Activated T-helper 2 cell treated with anti-CD3 and anti-CD28 coated beads, Interferon-gamma antibody, Interleukin-2, Interleukin-4, amounts not matched to agents 10 μg/mL and 5 μg/mL and 100 μg/mL, durations not matched to agents 14 hours and 24 hours and 36 hours (primary cell): ENCODE measurements around the gene COL20A1. TPM values are rescaled to one million over a fixed set of nuclear protein-coding genes. Genes with fewer than 3 reads are reported as not detected.
A peak's percentile ranks its signal among the peaks of the same experiment; 100 is the strongest.

ENCODE experiments used
- DNase-seq: peaks from one replicate; pipeline ENCODE4 v3.0.0; 2021; ENCODE audit warnings: low spot score
- H3K27ac Mint-ChIP-seq: one replicate; pipeline ENCODE4 v1.8.0; 2021; ENCODE audit warnings: mixed read lengths
- H3K27me3 Mint-ChIP-seq: one replicate; pipeline ENCODE4 v1.8.0; 2021; ENCODE audit warnings: low read depth, mixed read lengths
- H3K36me3 Mint-ChIP-seq: one replicate; pipeline ENCODE4 v1.8.0; 2021; ENCODE audit warnings: low read depth, mixed read lengths
- H3K4me1 Mint-ChIP-seq: one replicate; pipeline ENCODE4 v1.8.0; 2021; ENCODE audit warnings: low read depth, mixed read lengths
- H3K4me3 Mint-ChIP-seq: one replicate; pipeline ENCODE4 v1.8.0; 2021; ENCODE audit warnings: low read depth, mild to moderate bottlenecking, moderate library complexity, mixed read lengths
- H3K9me3 Mint-ChIP-seq: one replicate; pipeline ENCODE4 v1.8.0; 2021; ENCODE audit warnings: mixed read lengths
- intact Hi-C: fragments of 100-400 bp; cut with micrococcal nuclease; formaldehyde crosslinking; loops from one replicate; pipeline ENCODE4 v1.15.1; 2023
- total RNA-seq: library from RNA; stranded (reverse); gene quantifications from 2 replicates; pipeline ENCODE4 v1.2.3, GENCODE V29; 2022

COL20A1 gene
- total RNA-seq, 1 donor from 2014 or later = not detected

DNA sequence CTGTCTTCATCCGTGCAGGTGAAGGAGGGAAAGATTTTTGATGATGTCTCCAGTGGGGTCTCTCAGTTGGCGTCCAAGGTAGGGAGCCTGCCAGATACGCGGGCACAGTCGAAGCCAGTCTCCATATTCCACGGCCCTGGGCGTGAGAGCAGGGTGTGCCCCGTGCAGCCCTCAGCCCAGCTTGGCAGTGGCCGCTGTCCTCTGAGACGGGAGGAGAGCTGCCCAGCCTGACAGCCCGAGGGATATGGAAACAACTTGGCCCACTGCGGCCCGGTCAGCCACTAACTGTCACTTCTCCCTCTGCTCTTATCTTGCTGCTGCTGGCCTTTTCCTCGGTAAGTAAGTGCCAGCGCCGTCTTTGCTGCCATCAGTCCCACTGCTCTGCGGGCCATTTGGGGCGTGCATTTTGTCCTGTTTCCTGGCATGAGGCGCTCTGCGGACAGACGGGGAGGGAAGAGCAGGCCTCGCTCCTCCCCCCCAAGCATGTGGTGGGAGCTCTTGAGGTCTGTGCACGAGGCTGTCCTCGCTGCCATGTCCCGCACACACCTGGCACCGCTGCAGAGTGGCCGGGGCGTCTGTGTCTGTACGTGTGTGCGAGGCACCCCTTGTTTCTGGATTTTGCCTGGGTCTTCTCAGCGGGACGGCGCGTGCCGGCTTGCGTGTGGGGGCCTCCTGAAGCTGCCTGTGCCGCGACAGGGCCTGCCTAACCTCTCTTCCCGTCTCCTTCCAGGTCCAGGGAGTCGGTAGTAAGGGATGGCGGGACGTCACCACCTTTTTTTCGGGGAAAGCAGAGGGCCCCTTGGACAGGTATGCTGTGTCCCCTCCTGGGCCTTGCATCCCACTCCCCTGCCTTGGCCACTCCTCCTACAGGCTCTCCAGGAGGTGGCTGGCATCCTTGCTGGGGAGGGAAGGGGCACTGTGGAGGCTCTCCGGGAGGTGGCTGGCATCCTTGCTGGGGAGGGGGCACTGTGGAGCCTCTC lies 7.1 kb upstream of the COL20A1 start:
- Mint-ChIP-seq H3K9me3 (no peaks in the 10 kb centered on the region), H3K27ac (no peak overlapping the region), H3K4me3 (no peak overlapping the region), H3K27me3 (no peaks in the 10 kb centered on the region), H3K4me1 (peaks cover 2% of the 10 kb centered on the region), H3K36me3 (peaks cover 8% of the 10 kb centered on the region)
- DNase-seq = no peak
- intact Hi-C loops = no loop called here

DNA sequence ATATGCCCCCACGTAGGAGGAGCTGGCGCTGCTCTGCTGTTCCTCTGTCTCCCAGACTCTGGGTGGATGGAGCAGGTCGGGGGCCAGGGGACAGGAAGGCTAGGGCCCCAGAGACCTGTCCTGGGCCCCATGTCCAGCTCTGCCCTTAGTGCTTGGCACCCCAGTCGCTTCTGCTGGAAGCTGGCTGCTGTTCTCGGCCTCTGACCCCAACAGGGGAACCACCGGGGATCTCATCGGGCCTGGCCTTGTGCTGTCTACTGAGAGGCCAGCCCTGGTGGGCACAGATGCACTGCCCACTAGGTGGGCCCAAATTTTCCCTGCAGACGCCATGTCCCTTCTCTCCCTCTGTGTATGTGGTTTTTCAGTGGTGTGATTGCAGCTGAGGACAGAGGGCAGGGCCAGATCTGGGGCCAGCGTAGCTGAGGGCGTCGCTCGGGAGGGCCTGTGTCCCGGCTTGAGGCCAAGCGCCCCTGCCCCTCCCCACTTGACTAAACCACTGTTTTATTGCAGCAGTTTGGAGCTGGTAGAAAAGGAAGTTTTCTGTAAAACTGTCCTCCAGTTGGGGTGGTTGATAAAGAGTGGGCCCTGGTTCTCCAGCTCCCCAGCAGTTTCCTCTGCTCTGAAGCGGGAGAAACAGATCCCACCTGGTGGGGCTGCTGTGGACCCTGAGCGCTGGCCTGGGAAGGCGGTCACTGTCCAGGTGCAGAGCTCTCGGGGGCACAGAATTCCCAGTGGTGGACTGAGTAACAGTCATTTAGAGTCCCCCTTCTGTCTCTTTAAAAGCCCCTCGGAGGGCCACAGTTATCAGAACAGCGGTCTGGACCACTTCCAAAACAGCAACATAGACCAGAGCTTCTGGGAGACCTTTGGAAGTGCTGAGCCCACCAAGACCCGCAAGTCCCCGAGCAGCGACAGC lies 5.9 kb upstream of the COL20A1 start:
- DNase-seq = no peak
- Mint-ChIP-seq H3K36me3 (peaks cover 8% of the 10 kb centered on the region), H3K4me1 (peaks cover 2% of the 10 kb centered on the region), H3K27ac (no peak overlapping the region), H3K4me3 (no peak overlapping the region), H3K9me3 (no peaks in the 10 kb centered on the region), H3K27me3 (no peaks in the 10 kb centered on the region)
- intact Hi-C loops = no loop called here

DNA sequence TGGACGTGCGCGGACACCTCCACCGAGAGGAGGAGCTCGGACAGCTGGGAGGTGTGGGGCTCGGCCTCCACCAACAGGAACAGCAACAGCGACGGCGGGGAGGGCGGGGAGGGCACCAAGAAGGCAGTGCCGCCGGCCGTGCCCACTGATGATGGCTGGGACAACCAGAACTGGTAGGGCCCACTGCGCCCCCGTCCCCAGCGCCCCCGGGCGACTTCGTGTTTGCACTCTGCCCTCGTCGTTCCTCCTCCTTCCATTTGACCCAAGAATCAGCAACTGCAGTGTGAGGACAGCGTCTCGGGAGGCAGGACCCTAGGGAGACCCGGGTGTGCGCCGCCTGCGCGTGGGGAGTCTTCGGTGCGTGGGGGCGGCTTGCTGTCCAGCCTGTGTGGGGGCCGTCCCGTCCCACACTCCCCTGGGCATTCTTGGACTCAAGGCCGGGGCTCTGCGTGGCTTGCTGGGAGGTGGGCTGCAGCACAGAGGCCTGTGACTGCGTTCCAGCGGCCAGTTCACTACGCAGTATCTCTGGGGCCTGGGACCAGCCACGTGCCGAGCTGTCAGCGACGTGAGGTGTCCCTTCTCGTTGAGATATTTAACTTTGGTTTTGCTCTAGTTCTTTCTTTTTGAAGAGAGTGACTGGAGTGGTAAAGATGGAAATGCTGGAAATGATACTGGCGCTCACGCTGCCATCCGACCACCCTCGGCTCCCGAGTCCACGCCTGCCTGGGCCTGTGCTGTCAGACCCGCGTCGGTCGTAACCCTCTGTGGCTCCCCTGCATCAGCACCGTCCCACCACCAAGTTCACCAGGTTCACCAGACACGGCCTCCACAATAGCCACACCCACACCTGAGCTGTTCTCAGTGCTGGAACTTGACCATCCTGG lies 5.0 kb upstream of the COL20A1 start:
- Mint-ChIP-seq H3K27me3 (no peaks in the 10 kb centered on the region), H3K4me3 (no peak overlapping the region), H3K36me3 (peaks cover 8% of the 10 kb centered on the region), H3K4me1 (peaks cover 2% of the 10 kb centered on the region), H3K27ac (no peak overlapping the region), H3K9me3 (no peaks in the 10 kb centered on the region)
- no peak for DNase-seq
- intact Hi-C loops = no loop called here

DNA sequence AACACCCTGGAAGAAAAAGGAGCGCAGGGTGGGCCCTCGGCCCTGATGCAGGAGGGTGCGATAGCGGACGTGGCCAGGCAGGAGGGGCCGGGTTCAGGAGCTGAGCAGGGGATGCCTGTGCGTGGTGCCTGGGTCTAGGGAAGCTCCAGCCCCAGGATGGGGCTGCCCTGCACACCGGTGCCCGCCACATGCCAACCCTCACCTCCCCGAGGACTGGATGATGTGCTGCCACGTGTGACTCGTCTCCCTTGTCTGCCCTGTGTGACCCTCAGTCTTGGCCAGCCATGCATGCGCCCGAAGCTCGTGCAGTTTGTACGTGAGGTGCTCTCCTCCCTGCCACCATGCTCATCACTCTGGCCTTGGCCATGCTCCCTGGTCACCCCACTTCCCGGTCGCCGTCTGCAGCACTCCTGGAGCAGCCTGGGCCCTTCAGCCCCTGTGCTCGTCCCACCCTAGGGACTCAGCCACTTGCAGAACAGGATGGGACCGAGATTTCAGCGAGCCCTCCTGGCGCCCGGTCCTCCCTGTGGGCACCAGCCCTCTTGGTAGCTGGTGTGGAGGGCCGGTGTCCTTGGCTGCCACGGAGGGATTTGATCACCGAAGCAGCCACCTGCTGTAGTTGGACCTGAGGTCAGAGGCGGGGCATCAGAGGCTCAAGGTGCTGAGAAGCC lies 4.3 kb upstream of the COL20A1 start:
- Mint-ChIP-seq H3K4me1 (peaks cover 1% of the 10 kb centered on the region), H3K36me3 (peaks cover 8% of the 10 kb centered on the region), H3K27me3 (no peaks in the 10 kb centered on the region), H3K27ac (no peak overlapping the region), H3K9me3 (no peaks in the 10 kb centered on the region), H3K4me3 (no peak overlapping the region)
- no peak for DNase-seq
- intact Hi-C loops = no loop called here

DNA sequence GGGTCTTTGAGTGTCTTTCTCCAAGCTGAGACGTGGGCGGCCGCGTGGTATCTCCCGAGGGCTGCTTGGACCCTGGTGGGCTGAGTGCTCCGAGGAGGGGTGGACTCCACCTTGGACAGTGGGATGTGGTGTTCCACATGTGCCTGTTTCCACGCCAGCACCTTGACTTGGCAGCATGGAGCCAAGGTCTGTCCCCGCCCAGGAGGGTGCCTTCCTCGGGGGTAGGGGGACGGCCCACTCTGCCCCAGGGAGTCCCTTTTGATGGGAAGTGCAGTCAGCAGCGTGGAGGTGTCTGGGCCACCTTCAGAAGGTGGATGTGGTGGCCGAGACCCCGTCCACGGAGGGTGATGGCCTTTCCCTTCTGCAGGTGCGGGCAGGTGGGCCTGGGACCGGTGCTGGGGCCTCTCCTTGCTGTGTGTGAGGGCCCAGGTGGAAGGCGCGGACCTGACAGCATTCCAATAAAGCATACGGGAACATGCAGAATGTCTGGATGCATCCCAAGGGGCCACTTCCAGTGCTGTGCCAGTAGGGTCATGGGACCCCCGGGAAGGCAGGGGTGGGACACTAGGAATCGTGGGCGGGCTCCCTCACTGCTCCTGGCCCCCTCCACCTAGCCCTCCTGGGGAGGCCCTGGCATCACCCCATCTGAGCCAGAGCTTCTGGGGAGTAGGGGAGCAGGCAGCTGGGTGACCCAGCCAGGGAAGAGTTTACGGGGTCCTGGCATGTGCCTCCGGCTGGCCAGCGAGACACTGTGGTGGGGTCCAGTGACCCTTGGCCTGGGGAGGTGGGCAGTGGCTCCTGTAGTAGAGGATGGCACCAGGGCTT lies 3.5 kb upstream of the COL20A1 start:
- no peak overlapping the region for H3K27ac Mint-ChIP-seq
- no peaks in the 10 kb centered on the region for H3K9me3 Mint-ChIP-seq
- no peaks in the 10 kb centered on the region for H3K27me3 Mint-ChIP-seq
- H3K36me3 Mint-ChIP-seq = peaks cover 8% of the 10 kb centered on the region
- DNase-seq = no peak
- H3K4me3 Mint-ChIP-seq = no peak overlapping the region
- no peaks in the 10 kb centered on the region for H3K4me1 Mint-ChIP-seq
- intact Hi-C loops = loop anchor here (2.0 kb wide), 1 partner anchor 67 kb away; no protein-coding TSS in a partner anchor

DNA sequence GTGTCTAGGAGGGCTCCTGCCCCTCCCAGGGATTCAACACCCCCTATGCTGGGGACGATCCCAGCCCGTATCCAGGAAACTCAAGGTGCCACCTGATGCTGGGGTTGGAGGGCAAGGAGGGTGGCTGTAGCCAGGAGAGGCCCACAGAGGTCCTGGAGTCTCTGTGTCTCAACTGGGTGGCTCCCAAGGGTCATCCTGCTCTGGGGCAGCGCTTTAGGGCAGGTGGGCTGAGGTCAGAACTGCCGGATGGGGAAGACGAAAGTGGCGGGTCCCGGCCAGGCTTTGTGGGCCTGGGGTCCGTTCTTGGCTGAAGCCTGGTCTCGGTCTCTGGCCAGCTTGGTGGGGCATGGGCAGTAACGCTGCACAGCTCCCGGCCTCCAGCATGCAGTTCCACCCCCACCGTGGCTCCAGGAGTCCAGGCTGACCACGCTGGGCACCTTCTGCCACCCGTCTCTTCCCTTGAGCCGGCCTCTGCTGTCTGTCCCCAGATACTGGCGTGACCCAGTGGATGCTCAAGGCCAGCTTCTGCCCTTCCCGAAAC lies 2.8 kb upstream of the COL20A1 start:
- DNase-seq = no peak
- Mint-ChIP-seq H3K36me3 (peaks cover 8% of the 10 kb centered on the region), H3K27ac (no peak overlapping the region), H3K4me1 (no peaks in the 10 kb centered on the region), H3K4me3 (no peak overlapping the region), H3K9me3 (no peaks in the 10 kb centered on the region), H3K27me3 (peaks cover 3% of the 10 kb centered on the region)
- intact Hi-C loops = loop anchor here (2.0 kb wide), 1 partner anchor 67 kb away; no protein-coding TSS in a partner anchor

- DNase-seq = peak; percentile 34
- intact Hi-C loops = loop anchor here (2.0 kb wide), 1 partner anchor 68 kb away; no protein-coding TSS in a partner anchor
- no peak overlapping the region for H3K27ac Mint-ChIP-seq
- no peaks in the 10 kb centered on the region for H3K9me3 Mint-ChIP-seq
- no peaks in the 10 kb centered on the region for H3K4me1 Mint-ChIP-seq
- no peak overlapping the region for H3K4me3 Mint-ChIP-seq
- H3K27me3 Mint-ChIP-seq = peaks cover 5% of the 10 kb centered on the region
- peaks cover 8% of the 10 kb centered on the region for H3K36me3 Mint-ChIP-seq
Measured at GRCh38 chr20:63290677-63291472, 2.1 kb upstream of the COL20A1 start.

GRCh38 chr20:63291811-63292210 lies 1.2 kb upstream of the COL20A1 start:
- H3K27ac Mint-ChIP-seq = no peak overlapping the region
- H3K36me3 Mint-ChIP-seq = peaks cover 8% of the 10 kb centered on the region
- no peak for DNase-seq
- no peak overlapping the region for H3K4me3 Mint-ChIP-seq
- H3K9me3 Mint-ChIP-seq = no peaks in the 10 kb centered on the region
- H3K4me1 Mint-ChIP-seq = no peaks in the 10 kb centered on the region
- intact Hi-C loops = loop anchor here (2.0 kb wide), 1 partner anchor 69 kb away; no protein-coding TSS in a partner anchor
- H3K27me3 Mint-ChIP-seq = peaks cover 6% of the 10 kb centered on the region

DNA sequence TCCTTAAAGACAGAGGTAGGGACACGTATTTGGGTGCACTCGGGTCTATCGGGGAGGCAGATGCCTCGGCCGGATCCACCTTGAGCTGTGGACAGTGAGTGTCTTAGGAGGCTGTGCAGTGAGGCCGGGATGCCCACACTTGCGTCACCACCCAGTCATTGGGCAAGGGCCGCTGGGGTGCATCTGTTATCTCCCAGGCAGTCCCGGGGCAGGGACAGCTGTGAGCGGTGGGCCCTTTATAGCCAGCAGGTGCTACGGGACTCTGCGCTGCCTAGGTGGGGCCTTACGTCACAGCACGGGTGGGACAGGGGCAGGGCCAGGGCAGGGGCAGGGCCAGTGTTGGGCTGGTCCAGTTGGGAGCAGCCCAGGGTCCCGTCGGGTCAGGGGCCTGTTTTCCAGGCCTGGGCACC lies 689 bp upstream of the COL20A1 start:
- intact Hi-C loops = no loop called here
- Mint-ChIP-seq H3K36me3 (peaks cover 8% of the 10 kb centered on the region), H3K27me3 (peaks cover 7% of the 10 kb centered on the region), H3K9me3 (no peaks in the 10 kb centered on the region), H3K27ac (no peak overlapping the region), H3K4me1 (no peaks in the 10 kb centered on the region), H3K4me3 (no peak overlapping the region)
- DNase-seq = no peak

DNA sequence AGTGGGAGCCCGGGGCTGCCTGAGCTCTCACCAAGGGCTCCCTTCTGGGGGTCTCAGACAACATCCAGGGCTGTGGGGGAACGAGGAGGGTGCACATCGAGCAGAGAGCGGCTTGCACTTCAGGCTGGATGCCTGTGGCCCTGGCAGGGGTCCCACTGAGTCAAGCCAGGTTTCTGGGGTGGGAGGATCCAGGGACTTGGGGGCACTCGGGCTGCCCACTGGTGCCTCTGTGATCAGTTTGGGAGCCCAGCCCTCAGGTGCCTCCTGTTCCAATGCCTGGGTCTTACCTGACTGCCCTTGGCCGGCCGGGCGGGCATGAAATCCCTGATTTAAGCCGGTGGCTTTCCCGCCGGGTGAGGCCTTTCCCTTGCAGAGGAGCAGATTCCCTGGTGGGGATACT lies 470 bp downstream of the COL20A1 start:
- H3K36me3 Mint-ChIP-seq = peaks cover 5% of the 10 kb centered on the region
- DNase-seq = no peak
- no peaks in the 10 kb centered on the region for H3K9me3 Mint-ChIP-seq
- intact Hi-C loops = no loop called here
- H3K4me3 Mint-ChIP-seq = no peak overlapping the region
- no peaks in the 10 kb centered on the region for H3K4me1 Mint-ChIP-seq
- H3K27me3 Mint-ChIP-seq = peaks cover 7% of the 10 kb centered on the region
- H3K27ac Mint-ChIP-seq = no peak overlapping the region
